Right hindlimb (tissue), 1 donor: ENCODE results near the gene SORCS2.

Source experiments
- DNase-seq: peaks from one replicate; pipeline ENCODE4 v3.0.0-alpha.2; 2018

The SORCS2 gene

GRCh38 chr4:7248857-7249256 lies 56.5 kb downstream of the SORCS2 start:
- no peak for DNase-seq

GRCh38 chr4:7251321-7251720 lies 59.0 kb downstream of the SORCS2 start:
- DNase-seq, result no peak

GRCh38 chr4:7252051-7252450 lies 59.7 kb downstream of the SORCS2 start:
- peak; percentile 48 for DNase-seq

DNA sequence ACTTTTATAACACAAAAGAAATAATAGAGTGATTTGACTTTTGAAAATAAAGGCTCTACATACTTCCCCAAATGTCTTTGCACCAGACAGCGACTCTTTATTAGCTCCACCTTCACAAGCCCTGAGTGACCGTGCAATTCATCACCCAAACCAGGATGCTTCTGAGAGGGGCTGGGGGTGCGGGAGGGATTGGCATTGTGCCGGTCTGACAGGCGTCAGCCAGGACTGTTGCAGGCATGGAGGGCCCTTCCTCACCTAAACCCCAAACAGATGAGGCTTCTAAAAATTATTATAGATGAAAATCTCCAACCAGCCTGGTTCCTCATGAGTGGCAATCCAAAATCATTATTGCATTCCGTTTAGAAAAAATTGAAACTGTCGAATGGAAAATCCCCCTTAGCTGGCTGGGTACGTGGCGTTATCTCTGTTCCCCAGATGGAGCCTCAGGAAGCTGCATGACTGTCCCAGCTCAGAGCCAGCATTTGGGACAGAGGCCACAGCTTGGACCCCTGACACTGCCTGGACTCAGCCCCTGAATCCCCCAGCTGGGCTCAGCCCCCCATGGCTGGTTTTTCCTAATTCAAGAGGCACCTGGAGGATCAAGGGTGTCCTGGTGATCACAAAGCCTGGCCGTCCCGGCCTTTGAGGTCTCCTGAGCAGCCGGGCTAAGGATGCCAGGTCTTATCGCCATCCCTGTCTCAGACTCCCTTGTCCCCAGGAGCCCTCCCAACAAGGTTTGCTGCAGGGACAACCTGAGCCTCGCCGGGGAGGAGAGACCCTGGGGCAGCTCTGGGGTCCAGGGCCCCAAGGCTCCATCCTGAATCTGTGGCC lies 60.4 kb downstream of the SORCS2 start:
- no peak for DNase-seq

DNA sequence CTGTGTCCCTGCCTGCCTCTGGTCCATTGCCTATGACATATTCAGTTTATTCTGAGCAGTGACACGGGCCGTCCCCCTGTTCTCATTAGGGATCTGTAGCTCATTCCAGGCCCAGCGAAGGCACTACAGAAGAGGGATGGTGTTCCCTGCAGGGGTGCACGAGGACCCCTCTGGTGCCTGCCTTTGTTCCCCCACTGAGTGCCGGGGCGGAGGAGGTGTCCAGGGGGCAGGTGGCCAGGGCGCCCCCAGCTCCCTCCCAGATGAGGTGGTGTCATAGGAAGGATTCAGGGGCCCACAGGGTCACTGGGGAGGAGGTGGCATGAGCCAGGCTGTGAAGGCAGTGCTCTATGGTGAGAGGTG lies 61.0 kb downstream of the SORCS2 start:
- DNase-seq, result no peak

DNA sequence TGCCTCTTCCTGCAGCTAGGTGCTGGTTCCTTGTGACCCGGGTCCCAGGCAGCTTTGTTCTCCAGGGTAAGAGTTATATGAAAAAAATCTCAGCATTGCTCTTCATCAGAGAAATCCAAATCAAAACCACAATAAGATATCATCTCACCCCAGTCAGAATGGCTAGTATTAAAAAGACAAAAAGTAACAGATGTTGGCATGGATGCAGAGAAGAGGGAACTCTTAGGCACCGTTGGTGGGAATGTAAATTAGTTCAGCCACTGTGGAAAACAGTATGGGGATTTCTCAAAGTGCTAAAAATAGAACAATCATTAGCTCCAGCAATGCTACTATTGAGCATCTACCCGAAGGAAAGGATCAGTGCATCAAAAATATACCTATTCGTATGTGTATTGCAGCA lies 61.5 kb downstream of the SORCS2 start:
- no peak for DNase-seq

GRCh38 chr4:7254736-7255487 lies 62.6 kb downstream of the SORCS2 start:
- no peak for DNase-seq

GRCh38 chr4:7255488-7255881 lies 63.1 kb downstream of the SORCS2 start:
- no peak for DNase-seq

- no peak for DNase-seq
Measured at GRCh38 chr4:7255996-7256395, 63.7 kb downstream of the SORCS2 start.

GRCh38 chr4:7256984-7257810 lies 64.9 kb downstream of the SORCS2 start:
- peak; percentile 86 for DNase-seq

DNA sequence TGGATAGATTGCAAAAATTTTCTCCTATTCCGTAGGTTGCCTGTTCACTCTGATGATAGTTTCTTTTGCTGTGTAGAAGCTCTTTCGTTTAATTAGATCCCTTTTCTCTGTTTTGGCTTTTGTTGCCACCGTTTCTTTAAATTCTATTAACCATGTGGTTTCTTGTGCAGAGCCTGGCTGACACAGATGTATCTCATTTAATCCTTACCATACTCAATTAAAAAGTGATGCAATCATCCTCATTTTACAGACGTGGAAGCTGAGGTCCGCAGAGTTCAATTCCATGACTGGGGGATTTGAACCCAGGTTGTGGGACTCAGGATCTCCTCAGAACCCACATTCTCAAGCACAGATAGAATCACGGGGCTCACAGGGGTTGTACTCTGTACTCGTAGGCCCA lies 66.7 kb downstream of the SORCS2 start:
- no peak for DNase-seq

- no peak for DNase-seq
Measured at GRCh38 chr4:7260569-7260968, 68.2 kb downstream of the SORCS2 start.

GRCh38 chr4:7261087-7261486 lies 68.7 kb downstream of the SORCS2 start:
- no peak for DNase-seq

DNA sequence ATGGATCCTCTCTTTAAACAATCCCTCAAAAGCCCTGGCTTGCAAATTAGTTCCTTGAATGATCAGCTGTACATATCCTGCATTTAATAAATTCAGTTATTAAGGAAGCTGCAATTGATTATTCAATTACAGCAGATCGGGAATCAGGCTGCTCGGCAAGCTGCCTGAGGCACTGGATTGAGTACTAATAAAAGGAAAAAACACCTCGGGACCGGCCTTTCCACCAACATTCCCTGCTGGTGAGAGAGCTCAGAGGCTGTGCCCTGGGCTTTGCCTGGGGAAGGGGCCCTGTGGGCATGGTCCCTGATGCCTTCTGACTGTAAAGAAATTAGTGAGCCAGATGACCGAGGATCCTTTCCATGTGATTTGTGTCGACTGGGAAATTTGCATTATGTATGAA lies 69.2 kb downstream of the SORCS2 start:
- DNase-seq, result no peak

DNA sequence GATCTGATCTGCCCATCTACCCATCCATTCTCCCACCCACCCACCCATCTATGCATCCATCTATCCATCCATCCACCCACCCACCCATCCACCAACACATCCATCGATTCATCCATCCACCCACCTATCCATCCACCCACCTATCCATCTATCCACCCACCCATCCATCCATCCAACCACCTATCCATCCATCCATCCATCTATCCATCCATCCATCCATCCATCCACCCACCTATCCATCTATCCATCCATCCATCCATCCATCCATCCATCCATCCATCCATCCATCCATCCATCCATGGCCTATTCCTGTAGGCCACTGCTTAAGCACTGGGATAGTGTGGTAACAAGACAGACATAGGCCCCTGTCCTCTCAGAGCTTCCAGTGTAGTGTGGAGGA lies 69.8 kb downstream of the SORCS2 start:
- no peak for DNase-seq

DNA sequence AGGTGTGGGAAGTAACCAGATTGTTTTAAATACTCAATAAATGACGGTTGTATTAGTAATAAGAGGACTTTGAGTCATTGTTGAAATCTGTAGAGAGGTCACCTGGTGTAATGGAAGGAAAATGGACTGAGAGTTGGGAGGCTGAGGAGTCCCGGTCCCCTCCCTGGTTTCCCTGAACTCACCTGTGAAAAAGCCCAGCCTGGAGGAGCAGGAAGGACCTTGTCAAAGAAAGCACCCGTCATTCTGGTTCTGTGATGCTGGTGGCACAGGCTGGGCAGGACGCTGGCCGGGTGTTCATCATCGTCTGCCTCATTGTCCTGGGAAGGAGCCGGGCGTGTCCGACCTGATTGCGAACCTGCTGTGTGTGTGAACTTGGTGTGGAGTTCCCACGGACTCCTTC lies 70.8 kb downstream of the SORCS2 start:
- DNase-seq, result no peak

DNA sequence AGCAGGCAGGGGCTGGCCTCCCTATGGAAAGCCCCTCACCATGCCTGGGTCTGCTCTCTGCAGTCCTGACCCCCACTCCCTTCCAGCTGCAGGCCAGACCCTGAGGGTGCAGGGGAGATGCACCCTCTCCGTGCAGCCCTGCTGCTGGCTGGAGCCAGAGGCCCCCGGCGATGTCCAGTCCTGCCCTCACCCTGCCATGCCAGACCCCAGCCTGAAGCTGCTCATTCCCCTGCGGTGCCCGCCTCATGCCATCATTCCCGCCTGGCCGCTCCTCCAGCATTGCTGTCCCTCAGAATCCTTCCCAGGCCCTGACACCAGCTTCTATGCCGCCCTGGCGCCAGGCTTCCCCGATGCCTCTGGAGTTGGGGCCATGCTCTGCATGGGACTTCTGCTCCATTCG lies 72.4 kb downstream of the SORCS2 start:
- DNase-seq, result no peak

DNA sequence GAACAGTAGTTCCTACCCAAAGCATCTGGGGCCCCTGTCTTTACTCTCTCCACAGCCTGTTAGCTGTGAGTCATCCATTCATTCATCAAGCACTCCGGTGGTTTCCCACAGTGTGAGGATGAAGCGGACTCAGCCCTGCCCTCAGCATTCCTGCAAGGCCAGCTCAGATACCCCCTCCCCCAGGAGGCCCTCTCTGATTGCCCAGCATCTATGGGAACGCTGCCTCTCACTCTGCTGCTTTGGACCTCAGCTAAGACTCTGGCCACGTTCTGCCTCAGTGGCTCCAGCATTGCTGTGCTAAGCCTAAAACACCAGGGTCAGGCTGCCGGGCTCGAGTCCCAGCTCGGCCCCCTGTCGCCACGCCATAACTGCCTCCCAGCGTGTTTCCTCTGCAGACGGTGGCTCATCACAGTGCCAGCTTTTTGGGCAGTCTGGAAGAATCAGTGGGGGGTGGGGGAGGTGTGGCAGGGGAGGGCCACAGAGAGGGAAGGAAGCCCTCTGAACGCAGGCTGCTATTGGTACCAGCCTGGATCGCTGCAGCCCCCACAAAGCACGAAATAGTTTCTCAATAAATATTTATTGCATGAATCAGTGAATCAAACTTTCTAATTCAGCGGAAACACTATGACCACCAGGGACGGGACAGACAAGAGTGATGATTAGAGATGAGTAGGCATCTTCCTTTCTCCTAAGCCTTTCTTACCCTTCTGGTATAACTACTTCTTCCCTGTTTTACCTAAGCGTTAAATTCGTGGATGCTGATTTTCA lies 74.4 kb downstream of the SORCS2 start:
- no peak for DNase-seq

GRCh38 chr4:7267829-7268228 lies 75.5 kb downstream of the SORCS2 start:
- DNase-seq, result no peak

- no peak for DNase-seq
Measured at GRCh38 chr4:7268941-7269340, 76.6 kb downstream of the SORCS2 start.

DNA sequence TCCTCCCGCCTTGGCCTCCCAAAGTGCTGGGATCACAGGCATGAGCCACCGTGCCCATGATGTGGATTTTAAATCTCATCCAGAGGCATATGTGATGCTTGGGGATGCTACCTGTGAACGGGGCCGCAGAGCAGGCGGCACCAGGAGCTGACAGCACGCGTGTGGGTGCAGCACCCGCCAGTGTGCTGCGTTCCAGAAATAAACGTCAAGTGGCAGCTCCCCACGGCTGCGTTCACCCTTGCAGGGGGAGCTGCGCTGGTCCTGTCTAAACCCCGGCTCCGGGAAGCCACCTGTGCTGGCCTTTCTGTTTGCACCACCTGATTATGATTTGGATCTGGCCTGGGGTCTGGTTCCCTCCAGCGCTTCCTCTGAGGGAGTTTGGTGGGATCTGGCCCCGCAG lies 77.8 kb downstream of the SORCS2 start:
- DNase-seq, result no peak

- DNase-seq, result no peak
Measured at GRCh38 chr4:7272404-7272803, 80.1 kb downstream of the SORCS2 start.
